GM19043 (cell line): ENCODE results near the gene MYO1D.
"Not testable (repeated sequence)": the region's sequence is repeated elsewhere in the genome, so short reads cannot be mapped to it uniquely, and the experiment has no call there.

Experiments
- ATAC-seq: cut with Tn5 transposase; IDR thresholded peaks from one replicate; pipeline ENCODE4 v1.9.1; 2021; ENCODE audit warnings: low read depth; ENCODE audit not compliant: unreplicated experiment

Gene MYO1D

GRCh38 chr17:32876417-32877163 is at the start of gene MYO1D:
Gene MYO1D, minus strand, starts transcription at chr17:32877124. Its CDS starts 252 bp downstream, at chr17:32876872.
- peak; percentile 31 for ATAC-seq

DNA sequence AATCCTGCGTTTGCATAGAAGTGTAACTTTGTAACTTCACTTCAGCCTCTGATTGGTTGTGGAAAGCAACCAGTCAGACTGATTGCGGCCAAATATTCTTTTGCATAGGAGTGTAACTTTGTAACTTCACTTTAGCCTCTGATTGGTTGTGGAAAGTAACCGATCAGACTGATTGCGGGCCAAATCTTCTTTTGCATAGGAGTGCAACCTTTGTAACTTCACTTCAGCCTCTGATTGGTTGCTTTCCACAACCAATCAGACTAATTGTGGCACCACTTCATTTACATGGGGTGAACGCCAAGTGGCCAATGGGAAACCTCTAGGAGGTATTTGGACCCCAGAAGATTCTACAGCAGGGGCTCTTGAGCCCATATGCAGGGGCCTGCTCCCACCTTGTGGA is 49.3 kb upstream of the MYO1D start:
- ATAC-seq: no peak

DNA sequence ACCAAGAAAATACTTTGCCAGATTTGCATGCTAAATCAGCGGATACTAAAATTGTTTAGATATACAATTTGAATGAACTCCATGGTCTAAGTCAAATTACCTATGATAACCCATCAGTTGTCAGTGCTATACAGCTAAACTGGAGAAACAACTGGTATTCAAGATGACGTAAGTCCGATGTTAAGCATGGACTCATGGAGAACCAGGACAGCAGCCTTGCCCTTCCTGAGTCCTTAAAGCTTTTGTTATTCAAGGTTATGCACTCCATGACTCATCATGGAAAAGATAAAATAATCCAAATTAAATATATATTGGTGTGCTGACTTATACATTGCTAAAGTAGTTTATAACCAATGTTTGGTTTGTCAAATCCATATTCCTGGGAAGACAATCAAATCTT is 47.0 kb upstream of the MYO1D start:
- ATAC-seq: not testable (repeated sequence)

DNA sequence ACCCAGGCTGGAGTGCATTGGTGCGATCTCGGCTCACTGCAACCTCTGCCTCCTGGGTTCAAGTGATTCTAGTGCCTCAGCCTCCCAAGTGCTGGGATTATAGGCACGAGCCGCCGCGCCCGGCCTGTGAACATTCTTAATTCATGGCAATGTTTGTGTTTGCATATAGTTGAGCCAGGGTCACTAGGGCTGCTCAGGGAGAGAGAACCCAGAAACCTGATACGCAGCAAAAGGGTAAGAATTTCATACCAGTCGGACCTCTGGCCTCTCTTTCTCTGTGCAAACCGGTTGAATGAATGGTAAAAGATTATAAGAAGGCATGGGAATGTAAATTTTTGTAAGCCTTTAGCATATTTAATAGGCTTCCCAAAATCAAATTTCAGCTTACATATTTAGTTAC is 44.1 kb upstream of the MYO1D start:
- no peak for ATAC-seq

DNA sequence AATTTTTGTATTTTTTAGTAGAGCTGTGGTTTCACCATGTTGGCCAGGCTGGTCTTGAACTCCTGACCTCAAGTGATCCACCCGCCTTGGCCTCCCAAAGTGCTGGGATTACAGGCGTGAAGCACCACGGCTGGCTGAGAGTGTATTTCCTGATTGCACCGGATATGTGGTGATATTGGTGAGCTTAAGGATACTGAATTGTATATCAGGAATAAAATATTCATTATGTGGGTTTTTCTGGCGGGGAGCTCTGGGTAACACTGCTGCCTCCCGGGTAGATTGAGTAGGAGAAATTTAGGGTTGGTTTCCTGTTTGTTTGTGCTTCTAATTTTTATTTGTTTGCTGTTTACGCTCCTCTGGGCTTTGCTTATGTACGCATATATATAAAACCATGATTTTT is 43.4 kb upstream of the MYO1D start:
- ATAC-seq: no peak

- not testable (repeated sequence) for ATAC-seq
Observed at GRCh38 chr17:32919876-32920275, 43.0 kb upstream of the MYO1D start.

DNA sequence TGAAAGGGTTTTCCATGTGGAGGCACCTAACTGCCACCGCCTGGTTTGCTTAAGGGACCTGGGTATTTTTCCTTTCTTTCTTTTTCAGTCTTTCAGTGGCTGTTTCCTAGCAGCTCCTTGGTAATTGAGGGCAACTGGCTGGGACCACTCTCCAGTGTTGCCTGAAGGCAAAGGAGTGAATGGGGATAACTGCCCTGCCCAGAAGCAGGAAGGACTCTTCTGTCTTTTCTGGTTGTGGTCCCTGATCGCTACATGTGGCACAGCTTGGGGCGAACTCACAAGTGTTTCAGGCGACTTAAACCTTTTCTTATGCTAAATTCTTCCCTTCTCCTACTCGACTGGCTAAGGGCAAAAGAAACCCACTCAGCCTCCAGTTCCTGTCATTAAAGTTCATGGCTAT is 40.9 kb upstream of the MYO1D start:
- ATAC-seq: no peak

GRCh38 chr17:32917081-32917480 is 40.2 kb upstream of the MYO1D start:
- no peak for ATAC-seq

DNA sequence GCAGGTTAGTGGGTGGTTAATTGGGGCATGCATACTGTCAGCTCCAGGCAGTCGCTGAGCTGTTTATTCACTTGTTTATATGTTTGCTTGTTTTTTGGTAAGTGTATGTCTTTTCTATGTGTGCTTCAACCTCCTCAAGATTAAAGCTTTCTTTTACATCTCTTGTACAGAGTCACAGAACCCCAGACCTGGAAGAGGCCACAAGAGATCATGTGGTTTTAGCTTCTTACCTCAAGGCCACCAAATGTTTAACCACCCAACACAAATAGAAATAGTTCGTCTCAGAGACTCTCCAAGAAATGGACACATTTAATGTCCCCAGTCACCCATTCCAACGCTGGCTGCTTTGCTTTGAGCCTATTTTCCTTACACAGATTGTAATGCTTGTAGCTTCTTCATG is 39.2 kb upstream of the MYO1D start:
- ATAC-seq: no peak

DNA sequence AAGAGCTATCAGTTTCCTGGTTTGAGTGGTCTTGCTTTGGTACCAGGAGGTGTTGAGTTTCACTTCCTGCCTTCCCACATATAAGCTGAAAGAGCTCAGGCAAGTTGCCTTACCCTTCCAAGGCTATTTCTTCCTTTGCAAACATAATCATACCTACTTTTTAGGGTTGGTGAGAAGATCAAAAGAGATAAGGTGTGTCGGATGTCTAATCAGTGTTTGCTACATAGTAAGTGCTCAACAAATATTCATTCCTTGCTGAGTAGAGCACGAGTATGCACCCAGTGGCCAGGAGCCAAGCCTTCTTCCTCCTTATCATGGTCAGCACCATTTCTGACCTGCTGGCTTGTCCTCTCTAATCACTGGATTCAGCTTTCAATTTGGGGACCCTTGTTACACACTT is 38.3 kb upstream of the MYO1D start:
- ATAC-seq: no peak

DNA sequence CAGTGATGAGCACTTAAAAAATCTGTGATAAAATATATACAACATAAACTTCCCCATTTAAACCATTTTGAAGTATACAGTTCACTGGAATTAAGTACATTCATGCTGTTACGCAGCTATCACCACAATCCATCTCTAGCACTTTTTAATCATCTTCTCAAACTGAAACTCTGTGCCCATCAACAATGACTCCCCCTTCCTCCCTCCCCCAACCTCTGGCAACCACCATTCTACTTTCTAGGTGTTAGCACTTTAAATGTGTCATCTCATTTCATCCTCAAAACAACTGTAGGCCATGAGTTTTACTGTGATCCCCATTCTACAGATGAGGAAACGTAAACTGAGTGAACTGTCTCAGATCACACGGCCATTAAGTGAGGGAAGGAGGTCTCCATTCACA is 37.3 kb upstream of the MYO1D start:
- ATAC-seq: no peak

DNA sequence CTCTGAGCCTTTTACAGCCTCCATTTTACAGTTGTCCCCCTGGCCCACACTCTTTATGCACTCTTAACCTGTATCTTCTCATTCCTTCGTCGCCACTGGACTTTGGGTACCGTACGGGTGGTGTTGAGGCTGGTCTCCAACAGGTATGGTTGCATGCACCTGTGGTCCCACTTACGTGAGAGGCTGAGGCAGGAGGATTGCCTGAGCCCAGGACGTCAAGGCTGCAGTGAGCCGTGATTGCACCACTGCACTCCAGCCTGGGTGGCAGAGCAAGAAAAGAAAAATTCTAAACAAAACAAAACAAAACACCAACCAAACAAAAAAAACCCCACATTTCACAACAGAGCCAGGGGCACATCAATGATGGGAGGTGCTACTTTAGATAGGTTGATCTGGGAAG is 36.7 kb upstream of the MYO1D start:
- no peak for ATAC-seq

- ATAC-seq: no peak
Observed at GRCh38 chr17:32912218-32912897, 35.4 kb upstream of the MYO1D start.

DNA sequence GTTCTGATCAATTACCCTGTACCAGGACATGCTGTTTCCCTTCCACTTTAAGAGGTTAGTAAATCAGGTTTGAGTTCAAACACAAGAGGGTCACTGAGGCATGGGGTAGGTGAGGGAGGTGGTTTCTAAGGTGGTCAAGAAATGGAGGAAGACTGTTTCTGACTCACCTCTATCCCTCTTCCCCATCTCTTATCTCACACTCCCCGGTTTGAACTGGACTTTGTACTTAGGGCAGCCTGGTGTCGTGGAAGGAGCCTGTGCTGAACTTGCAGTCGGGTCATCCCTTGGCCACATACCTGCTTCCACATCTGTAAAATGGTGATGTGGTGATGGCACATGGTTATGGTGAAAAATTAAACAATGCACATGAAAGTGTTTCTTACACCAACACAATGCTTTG is 33.8 kb upstream of the MYO1D start:
- ATAC-seq: no peak

GRCh38 chr17:32909787-32910369 is 33.0 kb upstream of the MYO1D start:
- peak; percentile 49 for ATAC-seq

GRCh38 chr17:32907583-32907982 is 30.7 kb upstream of the MYO1D start:
- ATAC-seq: no peak

- no peak for ATAC-seq
Observed at GRCh38 chr17:32904891-32905290, 28.0 kb upstream of the MYO1D start.

GRCh38 chr17:32903774-32904673 is 27.1 kb upstream of the MYO1D start:
- no peak for ATAC-seq

DNA sequence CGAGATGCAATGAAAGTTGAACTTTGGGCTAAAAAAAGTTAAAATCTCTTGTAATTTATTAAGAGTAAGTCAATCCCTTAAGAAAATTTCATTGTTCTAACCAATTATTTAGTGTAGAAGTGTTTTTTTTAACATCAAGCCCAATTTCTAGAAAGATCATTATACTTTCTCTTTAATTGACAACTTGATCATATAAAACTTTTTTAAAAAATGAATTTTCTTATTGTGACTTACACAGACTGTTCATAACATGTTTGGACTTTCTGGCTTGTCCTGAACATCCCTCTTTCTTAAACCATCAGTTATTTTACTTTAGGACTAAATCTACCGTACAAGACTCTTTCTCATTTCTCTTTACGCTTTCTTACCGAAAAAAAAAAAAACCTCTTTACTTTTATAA is 24.8 kb upstream of the MYO1D start:
- no peak for ATAC-seq

GRCh38 chr17:32899236-32900013 is 22.5 kb upstream of the MYO1D start:
- ATAC-seq: no peak
